ENCODE results near the gene MID2. TPM values are rescaled to one million over a fixed set of nuclear protein-coding genes. Genes with fewer than 3 reads are reported as not detected.
A peak's percentile ranks its signal among the peaks of the same experiment; 100 is the strongest.

Gene MID2
- total and polyA plus RNA-seq, 4 donors, result 2.4 to 44.1 (median 10.4) TPM

GRCh38 chrX:107836958-107837357 lies 11.3 kb downstream of the MID2 start:
- no peak overlapping the region for H3K4me3 ChIP-seq
- H3K27ac ChIP-seq (ENCODE audit: low read depth in 1 of 2, low read length in 1 of 2), result no peak overlapping the region
- H3K4me1 ChIP-seq (ENCODE audit: control insufficient read depth in 5 of 5, insufficient read depth in 5 of 5, low read length in 5 of 5), result no peaks in the 10 kb centered on the region
- no peak overlapping the region for H3K9ac ChIP-seq (ENCODE audit: insufficient read depth in 1 of 2, low read length in 2 of 2)
- 77 to 90% methylated on average over 2 of the region's 2 CpGs for WGBS, 2 donors
- H3K27me3 ChIP-seq (ENCODE audit: control insufficient read depth in 3 of 3, insufficient read depth in 3 of 3, low read length in 2 of 3), result peaks cover 0 to 28% (median 12%) of the 10 kb centered on the region in 3 donors
- no peaks in the 10 kb centered on the region for H3K9me3 ChIP-seq (ENCODE audit: control insufficient read depth in 4 of 4, insufficient read depth in 3 of 4, low read length in 3 of 4)
- H3K36me3 ChIP-seq (ENCODE audit: control insufficient read depth in 4 of 4, insufficient read depth in 4 of 4, low read length in 4 of 4), result no peaks in the 10 kb centered on the region
- DNase-seq (no peak), ATAC-seq (ENCODE audit: insufficient read depth, low FRiP score) (no peak)
- TF ChIP-seq CTCF (IDR thresholded peaks at IDR 0.05; ENCODE audit: control extremely low read depth, extremely low read depth), result no peak

GRCh38 chrX:107840971-107841370 lies 15.3 kb downstream of the MID2 start:
- Histone ChIP-seq H3K27ac (ENCODE audit: low read depth in 1 of 2, low read length in 1 of 2) (no peak overlapping the region), H3K36me3 (ENCODE audit: control insufficient read depth in 4 of 4, insufficient read depth in 4 of 4, low read length in 4 of 4) (no peaks in the 10 kb centered on the region), H3K4me3 (no peak overlapping the region), H3K4me1 (ENCODE audit: control insufficient read depth in 5 of 5, insufficient read depth in 5 of 5, low read length in 5 of 5) (peaks cover 0 to 7% (median 1%) of the 10 kb centered on the region in 5 donors), H3K9me3 (ENCODE audit: control insufficient read depth in 4 of 4, insufficient read depth in 3 of 4, low read length in 3 of 4) (no peaks in the 10 kb centered on the region), H3K27me3 (ENCODE audit: control insufficient read depth in 3 of 3, insufficient read depth in 3 of 3, low read length in 2 of 3) (peaks cover 0 to 24% (median 15%) of the 10 kb centered on the region in 3 donors), H3K9ac (ENCODE audit: insufficient read depth in 1 of 2, low read length in 2 of 2) (no peak overlapping the region)
- ATAC-seq (ENCODE audit: insufficient read depth, low FRiP score) (no peak), DNase-seq (no peak)
- no peak for TF ChIP-seq CTCF (IDR thresholded peaks at IDR 0.05; ENCODE audit: control extremely low read depth, extremely low read depth)
- WGBS, 2 donors, result 82 to 94% methylated on average over 15 of the region's 15 CpGs

- ATAC-seq (ENCODE audit: insufficient read depth, low FRiP score) (no peak), DNase-seq (peak in 2 of 3 donors; percentile 41 to 51)
- Histone ChIP-seq H3K27me3 (ENCODE audit: control insufficient read depth in 3 of 3, insufficient read depth in 3 of 3, low read length in 2 of 3) (peaks cover 0 to 26% (median 20%) of the 10 kb centered on the region in 3 donors), H3K4me3 (no peak overlapping the region), H3K9me3 (ENCODE audit: control insufficient read depth in 4 of 4, insufficient read depth in 3 of 4, low read length in 3 of 4) (no peaks in the 10 kb centered on the region), H3K9ac (ENCODE audit: insufficient read depth in 1 of 2, low read length in 2 of 2) (no peak overlapping the region), H3K36me3 (ENCODE audit: control insufficient read depth in 4 of 4, insufficient read depth in 4 of 4, low read length in 4 of 4) (no peaks in the 10 kb centered on the region), H3K27ac (ENCODE audit: low read depth in 1 of 2, low read length in 1 of 2) (no peak overlapping the region), H3K4me1 (ENCODE audit: control insufficient read depth in 5 of 5, insufficient read depth in 5 of 5, low read length in 5 of 5) (peaks cover 0 to 7% (median 1%) of the 10 kb centered on the region in 5 donors)
- no peak for TF ChIP-seq CTCF (IDR thresholded peaks at IDR 0.05; ENCODE audit: control extremely low read depth, extremely low read depth)
- WGBS, 2 donors, result 62 to 72% methylated on average over 6 of the region's 6 CpGs
These were observed 17.2 kb downstream of the MID2 start for GRCh38 chrX:107842715-107843400.

All from lung (tissue), 12 donors.